A673 (cell line): ENCODE data around the gene TPI1. TPM values are rescaled to one million over a fixed set of nuclear protein-coding genes. Genes with fewer than 3 reads are reported as not detected.
A peak's percentile ranks its signal among the peaks of the same experiment; 100 is the strongest.

Source experiments
- BruUV-seq: library from RNA; stranded (reverse); fragments of 400-500 nt; replicated peaks from 2 replicates; lab custom pipeline; 2021; lab: Mats Ljungman, UMichigan
- CTCF ChIA-PET: fragments of 300-600 bp; sonication (Branson Sonifier 250); formaldehyde crosslinking; loops from one replicate; lab custom pipeline; 2022; ENCODE audit warnings: antibody characterized with exemption; lab: Charles Lee
- POLR2A ChIA-PET: fragments of 300-600 bp; sonication (Branson Sonifier 250); formaldehyde crosslinking; loops from one replicate; lab custom pipeline; 2022; ENCODE audit warnings: antibody characterized with exemption; ENCODE audit not compliant: low non-redundant PET; lab: Charles Lee
- DNase-seq: peaks from one replicate; pipeline ENCODE4 v3.0.0-alpha.2; 2015; ENCODE audit warnings: low spot score
- H3K27ac ChIP-seq: fragments of 200-600 bp; sonication (generic); 2 replicates; pipeline ENCODE4 v1.5.1; 2016; ENCODE audit warnings: mixed run types, low read depth, mild to moderate bottlenecking, mixed read lengths, antibody characterized with exemption, low read length; ENCODE audit not compliant: poor library complexity, severe bottlenecking
- H3K27me3 ChIP-seq: fragments of 200-600 bp; sonication (generic); replicated peaks from 2 replicates; pipeline ENCODE4 v1.6.1; 2017; ENCODE audit warnings: mixed run types, low read depth, mild to moderate bottlenecking, mixed read lengths, antibody characterized with exemption, low read length; ENCODE audit not compliant: insufficient read depth, poor library complexity
- H3K36me3 ChIP-seq: fragments of 200-600 bp; sonication (generic); 2 replicates; pipeline ENCODE4 v1.6.1; 2016; ENCODE audit warnings: mixed run types, mild to moderate bottlenecking, mixed read lengths, antibody characterized with exemption, low read length; ENCODE audit not compliant: insufficient read depth, poor library complexity, severe bottlenecking
- H3K4me1 ChIP-seq: fragments of 200-600 bp; sonication (generic); 2 replicates; pipeline ENCODE4 v1.6.1; 2017; ENCODE audit warnings: mixed run types, mild to moderate bottlenecking, mixed read lengths, antibody characterized with exemption, low read length; ENCODE audit not compliant: insufficient read depth, poor library complexity, severe bottlenecking
- H3K4me3 ChIP-seq: fragments of 200-600 bp; sonication (generic); 2 replicates; pipeline ENCODE4 v1.5.1; 2016; ENCODE audit warnings: low read depth, mixed run types, mild to moderate bottlenecking, mixed read lengths, low read length; ENCODE audit not compliant: poor library complexity, severe bottlenecking
- H3K9me3 ChIP-seq: fragments of 200-600 bp; sonication (generic); 2 replicates; pipeline ENCODE4 v1.6.1; 2016; ENCODE audit warnings: mixed run types, low read depth, mild to moderate bottlenecking, mixed read lengths, antibody characterized with exemption, low read length; ENCODE audit not compliant: poor library complexity, severe bottlenecking
- CTCF ChIP-seq: fragments of 300-800, 200-600 bp; sonication (generic); conservative IDR thresholded peaks from 2 replicates; pipeline ENCODE4 v1.5.1; 2017; ENCODE audit warnings: low read depth, mild to moderate bottlenecking, antibody characterized with exemption, low read length, moderate library complexity, mixed read lengths
- EZH2 ChIP-seq: fragments of 200-600 bp; sonication (generic); IDR thresholded peaks from 2 replicates; pipeline ENCODE4 v1.6.1; 2017; ENCODE audit warnings: borderline replicate concordance, low read depth, mild to moderate bottlenecking, mixed read lengths, antibody characterized with exemption, low read length; ENCODE audit not compliant: poor library complexity, severe bottlenecking
- intact Hi-C: fragments of 100-400 bp; cut with micrococcal nuclease; formaldehyde crosslinking; loops from one replicate; pipeline ENCODE4 v1.10.0; 2022; ENCODE audit not compliant: unreplicated experiment
- total RNA-seq: library from RNA; stranded (reverse); gene quantifications from 2 replicates; pipeline ENCODE4 v1.2.3, GENCODE V29; 2021

TPI1 gene
- total RNA-seq, 1 experiment from 2014 or later, result 1,277 TPM

GRCh38 chr12:6854036-6854435 is 13.3 kb upstream of the TPI1 start:
- DNase-seq, result no peak
- Histone ChIP-seq H3K9me3 (no peaks in the 10 kb centered on the region), H3K27me3 (no peaks in the 10 kb centered on the region), H3K27ac (peak overlapping the region; percentile 14), H3K4me3 (no peak overlapping the region), H3K4me1 (peaks cover 20% of the 10 kb centered on the region), H3K36me3 (peaks cover 50% of the 10 kb centered on the region)
- ChIA-PET POLR2A (no interaction called here), CTCF (interaction anchor here (2.9 kb wide), 1 partner anchor 18 kb away, joined by 13 read pairs; the partner anchor contains the start of gene SPSB2)
- TF ChIP-seq CTCF (no peak), EZH2 (no peak)
- no TSS peak for BruUV-seq
- intact Hi-C loops, result no loop called here

- H3K36me3 ChIP-seq, result peaks cover 47% of the 10 kb centered on the region
Observed at GRCh38 chr12:6855322-6855721, 12.0 kb upstream of the TPI1 start.

GRCh38 chr12:6858799-6859198 is 8.5 kb upstream of the TPI1 start:
- Histone ChIP-seq H3K4me3 (no peak overlapping the region), H3K9me3 (no peaks in the 10 kb centered on the region), H3K36me3 (peaks cover 79% of the 10 kb centered on the region), H3K27ac (no peak overlapping the region), H3K4me1 (peaks cover 3% of the 10 kb centered on the region), H3K27me3 (no peaks in the 10 kb centered on the region)
- ChIA-PET CTCF (no interaction called here), POLR2A (no interaction called here)
- intact Hi-C loops, result no loop called here
- DNase-seq, result no peak
- TF ChIP-seq CTCF, result no peak
- no peak for TF ChIP-seq EZH2
- no TSS peak for BruUV-seq

More at GRCh38 chr12:6855322-6855721, 12.0 kb upstream of the TPI1 start:
- H3K4me1 ChIP-seq, result peaks cover 12% of the 10 kb centered on the region
- ChIA-PET CTCF (no interaction called here), POLR2A (no interaction called here)
- H3K4me3 ChIP-seq, result no peak overlapping the region
- intact Hi-C loops, result no loop called here
- no peak for TF ChIP-seq EZH2
- TF ChIP-seq CTCF, result no peak
- H3K27me3 ChIP-seq, result no peaks in the 10 kb centered on the region
- no peak for DNase-seq
- BruUV-seq, result no TSS peak
- no peaks in the 10 kb centered on the region for H3K9me3 ChIP-seq
- no peak overlapping the region for H3K27ac ChIP-seq
